Iris pigment epithelial cell (primary cell): ENCODE results near the gene VGLL1.

Experiments used
- DNase-seq: peaks from one replicate; pipeline ENCODE4 v3.0.0-alpha.2; 2011; ENCODE audit warnings: low read depth

Gene VGLL1

GRCh38 chrX:136551410-136551809 is 19.4 kb downstream of the VGLL1 start:
- DNase-seq: no peak

GRCh38 chrX:136555694-136556093 is 23.7 kb downstream of the VGLL1 start:
- DNase-seq: no peak

- no peak for DNase-seq
These were observed 40.0 kb downstream of the VGLL1 start for GRCh38 chrX:136572030-136572429.

- DNase-seq: no peak
These were observed 42.5 kb downstream of the VGLL1 start for GRCh38 chrX:136574548-136574947.

- DNase-seq: peak; percentile 54
These were observed 45.5 kb downstream of the VGLL1 start for GRCh38 chrX:136577552-136577951.

- DNase-seq: no peak
These were observed 48.3 kb downstream of the VGLL1 start for GRCh38 chrX:136580316-136580715.

- no peak for DNase-seq
These were observed 50.6 kb downstream of the VGLL1 start for GRCh38 chrX:136582624-136583023.

- DNase-seq: no peak
These were observed 52.5 kb downstream of the VGLL1 start for GRCh38 chrX:136584545-136584944.

- no peak for DNase-seq
These were observed 53.2 kb downstream of the VGLL1 start for GRCh38 chrX:136585262-136585661.

- DNase-seq: no peak
These were observed 53.9 kb downstream of the VGLL1 start for GRCh38 chrX:136585960-136586359.

GRCh38 chrX:136586386-136586785 is 54.4 kb downstream of the VGLL1 start:
- DNase-seq: peak; percentile 7

- DNase-seq: no peak
These were observed 55.5 kb downstream of the VGLL1 start for GRCh38 chrX:136587532-136587931.

GRCh38 chrX:136588036-136588435 is 56.0 kb downstream of the VGLL1 start:
- DNase-seq: no peak

- DNase-seq: peak; percentile 3
These were observed 58.0 kb downstream of the VGLL1 start for GRCh38 chrX:136589966-136590365.

GRCh38 chrX:136597356-136597755 is 65.3 kb downstream of the VGLL1 start:
- DNase-seq: no peak

GRCh38 chrX:136597954-136598353 is 65.9 kb downstream of the VGLL1 start:
- no peak for DNase-seq

GRCh38 chrX:136598631-136599030 is 66.6 kb downstream of the VGLL1 start:
- no peak for DNase-seq

- DNase-seq: no peak
These were observed 68.0 kb downstream of the VGLL1 start for GRCh38 chrX:136600059-136600458.
